BLaER1 (cell line): ENCODE data around the gene LRFN3.

Experiments
- H3K27ac ChIP-seq: shearing (Covaris generic); formaldehyde crosslinking; 2 replicates; pipeline ENCODE4 v1.8.1; 2022
- H3K27me3 ChIP-seq: shearing (Covaris generic); formaldehyde crosslinking; 2 replicates; pipeline ENCODE4 v1.8.1; 2022
- H3K36me3 ChIP-seq: shearing (Covaris generic); formaldehyde crosslinking; 2 replicates; pipeline ENCODE4 v1.8.1; 2022
- H3K4me1 ChIP-seq: shearing (Covaris generic); formaldehyde crosslinking; 2 replicates; pipeline ENCODE4 v1.8.1; 2022
- H3K4me2 ChIP-seq: shearing (Covaris generic); formaldehyde crosslinking; 2 replicates; pipeline ENCODE4 v1.8.1; 2022
- H3K4me3 ChIP-seq: shearing (Covaris generic); formaldehyde crosslinking; 2 replicates; pipeline ENCODE4 v1.8.1; 2022
- H3K9ac ChIP-seq: shearing (Covaris generic); formaldehyde crosslinking; 2 replicates; pipeline ENCODE4 v1.8.1; 2022
- H3K9me3 ChIP-seq: shearing (Covaris generic); formaldehyde crosslinking; 2 replicates; pipeline ENCODE4 v1.8.1; 2022
- H4K20me1 ChIP-seq: shearing (Covaris generic); formaldehyde crosslinking; 2 replicates; pipeline ENCODE4 v1.8.1; 2022
- Cebpa-rat ChIP-seq: shearing (Covaris generic); IDR thresholded peaks from 2 replicates; pipeline ENCODE4 v1.8.1; 2022

Gene LRFN3

GRCh38 chr19:35937345-35938281, 1.4 kb downstream of the LRFN3 start:
- Histone ChIP-seq H3K27me3 (peaks cover 25% of the 10 kb centered on the region; the same call in 1 of the 2 replicates), H4K20me1 (peaks cover 37% of the 10 kb centered on the region), H3K9me3 (no peaks in the 10 kb centered on the region), H3K4me1 (peaks cover 23% of the 10 kb centered on the region), H3K27ac (no peak overlapping the region), H3K9ac (peak overlapping the region; percentile 68), H3K4me2 (peak overlapping the region; percentile 84), H3K36me3 (0 out of 2 replicates have a peak, but pooled peaks cover 9% of the 10 kb centered on the region), H3K4me3 (peak overlapping the region; percentile 67)
- no peak for TF ChIP-seq Cebpa-rat

GRCh38 chr19:35938282-35939224, 2.4 kb downstream of the LRFN3 start:
- H3K9me3 ChIP-seq: no peaks in the 10 kb centered on the region

GRCh38 chr19:35939307-35940077, 3.3 kb downstream of the LRFN3 start:
- Histone ChIP-seq H4K20me1 (peaks cover 42% of the 10 kb centered on the region), H3K4me2 (no peak overlapping the region), H3K9me3 (no peaks in the 10 kb centered on the region), H3K27ac (no peak overlapping the region), H3K36me3 (0 out of 2 replicates have a peak, but pooled peaks cover 9% of the 10 kb centered on the region), H3K27me3 (peaks cover 25% of the 10 kb centered on the region; the same call in 1 of the 2 replicates), H3K4me3 (no peak overlapping the region), H3K9ac (no peak overlapping the region), H3K4me1 (peaks cover 23% of the 10 kb centered on the region)
- TF ChIP-seq Cebpa-rat: no peak

More at GRCh38 chr19:35938282-35939224, 2.4 kb downstream of the LRFN3 start:
- H4K20me1 ChIP-seq: peaks cover 37% of the 10 kb centered on the region
- peak overlapping the region; percentile 68; the same call in 1 of the 2 replicates for H3K9ac ChIP-seq
- peak overlapping the region; percentile 84 for H3K4me2 ChIP-seq
- no peak overlapping the region for H3K4me3 ChIP-seq
- H3K36me3 ChIP-seq: 0 out of 2 replicates have a peak, but pooled peaks cover 9% of the 10 kb centered on the region
- H3K4me1 ChIP-seq: peaks cover 23% of the 10 kb centered on the region
- no peak for TF ChIP-seq Cebpa-rat
- peaks cover 25% of the 10 kb centered on the region; the same call in 1 of the 2 replicates for H3K27me3 ChIP-seq
- no peak overlapping the region for H3K27ac ChIP-seq

GRCh38 chr19:35940078-35940775, 4.1 kb downstream of the LRFN3 start:
- Histone ChIP-seq H3K9ac (no peak overlapping the region), H3K27ac (no peak overlapping the region), H3K4me2 (no peak overlapping the region), H3K27me3 (peaks cover 25% of the 10 kb centered on the region; the same call in 1 of the 2 replicates), H3K4me1 (peaks cover 22% of the 10 kb centered on the region), H3K4me3 (no peak overlapping the region), H3K9me3 (no peaks in the 10 kb centered on the region), H4K20me1 (peaks cover 43% of the 10 kb centered on the region), H3K36me3 (0 out of 2 replicates have a peak, but pooled peaks cover 9% of the 10 kb centered on the region)
- no peak for TF ChIP-seq Cebpa-rat

- peaks cover 16% of the 10 kb centered on the region for H3K4me1 ChIP-seq
- no peak overlapping the region for H3K27ac ChIP-seq
- peaks cover 48% of the 10 kb centered on the region for H4K20me1 ChIP-seq
- peaks cover 22% of the 10 kb centered on the region; the same call in 1 of the 2 replicates for H3K27me3 ChIP-seq
- H3K9me3 ChIP-seq: no peaks in the 10 kb centered on the region
- H3K4me3 ChIP-seq: no peak overlapping the region
- no peak overlapping the region for H3K9ac ChIP-seq
- H3K4me2 ChIP-seq: no peak overlapping the region
- no peak for TF ChIP-seq Cebpa-rat
- 0 out of 2 replicates have a peak, but pooled peaks cover 9% of the 10 kb centered on the region for H3K36me3 ChIP-seq
Measured at GRCh38 chr19:35940839-35941238, 4.7 kb downstream of the LRFN3 start.

GRCh38 chr19:35942235-35942634, 6.1 kb downstream of the LRFN3 start:
- H3K4me1 ChIP-seq: peaks cover 10% of the 10 kb centered on the region
- TF ChIP-seq Cebpa-rat: no peak
- no peak overlapping the region for H3K4me2 ChIP-seq
- H3K27me3 ChIP-seq: peaks cover 12% of the 10 kb centered on the region; the same call in 1 of the 2 replicates
- H3K4me3 ChIP-seq: no peak overlapping the region
- H3K36me3 ChIP-seq: 0 out of 2 replicates have a peak, but pooled peaks cover 9% of the 10 kb centered on the region
- H3K9me3 ChIP-seq: no peaks in the 10 kb centered on the region
- no peak overlapping the region for H3K9ac ChIP-seq
- peaks cover 44% of the 10 kb centered on the region for H4K20me1 ChIP-seq
- no peak overlapping the region for H3K27ac ChIP-seq

- Histone ChIP-seq H3K4me3 (no peak overlapping the region), H3K4me1 (no peaks in the 10 kb centered on the region), H4K20me1 (peaks cover 30% of the 10 kb centered on the region), H3K9ac (no peak overlapping the region), H3K27ac (no peak overlapping the region), H3K4me2 (no peak overlapping the region), H3K27me3 (no peaks in the 10 kb centered on the region), H3K36me3 (0 out of 2 replicates have a peak, but pooled peaks cover 9% of the 10 kb centered on the region), H3K9me3 (no peaks in the 10 kb centered on the region)
- no peak for TF ChIP-seq Cebpa-rat
Measured at GRCh38 chr19:35943321-35944301, 7.4 kb downstream of the LRFN3 start.
